HepG2 (cell line): ENCODE measurements around the gene IKZF3. TPM values are rescaled to one million over a fixed set of nuclear protein-coding genes. Genes with fewer than 3 reads are reported as not detected.
A peak's percentile ranks its signal among the peaks of the same experiment; 100 is the strongest.

Experiments used
- GLMP ChIP-seq: sonication (generic); formaldehyde crosslinking; IDR thresholded peaks from 2 replicates; pipeline ENCODE4 v1.9.0; 2021; ENCODE audit warnings: missing genetic modification reagents, mild to moderate bottlenecking, borderline replicate concordance
- HCFC1 ChIP-seq: fragments of 150-350 bp; IDR thresholded peaks from 2 replicates; pipeline ENCODE4 v1.6.1; 2014; ENCODE audit warnings: low read depth, low read length
- HOXA7 ChIP-seq: sonication (generic); formaldehyde crosslinking; IDR thresholded peaks from 2 replicates; pipeline ENCODE4 v1.8.1; 2022; ENCODE audit warnings: mild to moderate bottlenecking, missing genetic modification reagents, moderate library complexity
- MED13 ChIP-seq: sonication (generic); formaldehyde crosslinking; IDR thresholded peaks from 2 replicates; pipeline ENCODE4 v1.5.0; 2020; ENCODE audit warnings: missing genetic modification reagents
- MXI1 ChIP-seq: IDR thresholded peaks from 3 replicates; pipeline ENCODE4 v1.6.1; 2012; ENCODE audit warnings: low read depth, low read length, inconsistent platforms, borderline replicate concordance
- NFE2L1 ChIP-seq: sonication (generic); formaldehyde crosslinking; IDR thresholded peaks from 2 replicates; pipeline ENCODE4 v1.4.0; 2020; ENCODE audit warnings: missing genetic modification reagents, mild to moderate bottlenecking, borderline replicate concordance
- NR2F1 ChIP-seq, 2 experiments: fragments of 450-650 bp in 1 of 2; formaldehyde crosslinking in 1 of 2; IDR thresholded peaks; 2 replicates each; pipeline versions ENCODE4 v1.5.0 to v1.6.1; 2016 to 2020; ENCODE audit warnings: mild to moderate bottlenecking in 1 of 2, missing compliant biosample characterization in 1 of 2, missing genetic modification reagents in 1 of 2, moderate library complexity in 1 of 2
- NRL ChIP-seq: sonication (generic); formaldehyde crosslinking; IDR thresholded peaks from 2 replicates; pipeline ENCODE4 v1.5.0; 2020; ENCODE audit warnings: missing genetic modification reagents, mild to moderate bottlenecking, moderate library complexity, borderline replicate concordance
- RFX3 ChIP-seq: IDR thresholded peaks from 2 replicates; pipeline ENCODE4 v1.6.1; 2016; ENCODE audit warnings: missing biosample characterization, missing genetic modification reagents
- SCMH1 ChIP-seq: sonication (generic); formaldehyde crosslinking; IDR thresholded peaks from 2 replicates; pipeline ENCODE4 v1.9.0; 2021; ENCODE audit warnings: missing genetic modification reagents, mild to moderate bottlenecking, borderline replicate concordance
- SIX4 ChIP-seq: sonication (generic); formaldehyde crosslinking; IDR thresholded peaks from 2 replicates; pipeline ENCODE4 v1.4.0; 2020; ENCODE audit warnings: missing genetic modification reagents
- THYN1 ChIP-seq: sonication (generic); formaldehyde crosslinking; IDR thresholded peaks from 2 replicates; pipeline ENCODE4 v1.8.1; 2023; ENCODE audit warnings: low read depth, mild to moderate bottlenecking, moderate library complexity, missing genetic modification reagents, borderline replicate concordance
- ZBTB33 ChIP-seq: sonication (generic); formaldehyde crosslinking; IDR thresholded peaks from 2 replicates; pipeline ENCODE4 v1.4.0; 2020; ENCODE audit warnings: missing genetic modification reagents
- ZNF3 ChIP-seq: IDR thresholded peaks from 2 replicates; pipeline ENCODE4 v1.7.0; 2017; ENCODE audit warnings: inconsistent platforms
- ZNF574 ChIP-seq: sonication (generic); formaldehyde crosslinking; IDR thresholded peaks from 2 replicates; pipeline ENCODE4 v1.4.0; 2020; ENCODE audit warnings: missing genetic modification reagents
- polyA plus RNA-seq, 8 experiments: library from polyadenylated mRNA; depleted of rRNA in 3 of 8; stranded (reverse) in 7 of 8; unstranded in 1 of 8; fragments of >200 nt; fragmentation: Illumina TruSeq in 4 of 8; extraction: Trizol in 4 of 8; gene quantifications; 2 replicates each; pipeline versions ENCODE4 v1.2.1 to v1.2.3, GENCODE V29; 2011 to 2016; ENCODE audit warnings: low read depth in 4 of 8, missing spikeins in 1 of 8, mixed read lengths in 1 of 8; ENCODE audit not compliant: insufficient read depth in 1 of 8
- total RNA-seq, 5 experiments: library from RNA; depleted of rRNA; stranded (reverse); fragments of >200 nt; fragmentation: Illumina TruSeq; extraction: Trizol; gene quantifications; 2 replicates each; pipeline ENCODE4 v1.2.3, GENCODE V29; 2016; ENCODE audit warnings: low read depth in 1 of 5
- TF ChIP-seq, protein P1 (sequence below): sonication (generic); formaldehyde crosslinking; IDR thresholded peaks from 2 replicates; pipeline ENCODE4 v1.8.1; 2023; ENCODE audit warnings: missing genetic modification reagents, mild to moderate bottlenecking, borderline replicate concordance
- TF ChIP-seq, protein P2 (sequence below): sonication (generic); formaldehyde crosslinking; IDR thresholded peaks from 2 replicates; pipeline ENCODE4 v1.9.0; 2022; ENCODE audit warnings: low read depth, missing genetic modification reagents
- TF ChIP-seq, protein P3 (sequence below): sonication (generic); formaldehyde crosslinking; IDR thresholded peaks from 2 replicates; pipeline ENCODE4 v1.9.0; 2021; ENCODE audit warnings: missing genetic modification reagents, borderline replicate concordance

Gene IKZF3
- total and polyA plus RNA-seq, 2 of the 13 experiments (the other 11 are each of a cell fraction or from before 2014, with no cell fraction given), result not detected

DNA sequence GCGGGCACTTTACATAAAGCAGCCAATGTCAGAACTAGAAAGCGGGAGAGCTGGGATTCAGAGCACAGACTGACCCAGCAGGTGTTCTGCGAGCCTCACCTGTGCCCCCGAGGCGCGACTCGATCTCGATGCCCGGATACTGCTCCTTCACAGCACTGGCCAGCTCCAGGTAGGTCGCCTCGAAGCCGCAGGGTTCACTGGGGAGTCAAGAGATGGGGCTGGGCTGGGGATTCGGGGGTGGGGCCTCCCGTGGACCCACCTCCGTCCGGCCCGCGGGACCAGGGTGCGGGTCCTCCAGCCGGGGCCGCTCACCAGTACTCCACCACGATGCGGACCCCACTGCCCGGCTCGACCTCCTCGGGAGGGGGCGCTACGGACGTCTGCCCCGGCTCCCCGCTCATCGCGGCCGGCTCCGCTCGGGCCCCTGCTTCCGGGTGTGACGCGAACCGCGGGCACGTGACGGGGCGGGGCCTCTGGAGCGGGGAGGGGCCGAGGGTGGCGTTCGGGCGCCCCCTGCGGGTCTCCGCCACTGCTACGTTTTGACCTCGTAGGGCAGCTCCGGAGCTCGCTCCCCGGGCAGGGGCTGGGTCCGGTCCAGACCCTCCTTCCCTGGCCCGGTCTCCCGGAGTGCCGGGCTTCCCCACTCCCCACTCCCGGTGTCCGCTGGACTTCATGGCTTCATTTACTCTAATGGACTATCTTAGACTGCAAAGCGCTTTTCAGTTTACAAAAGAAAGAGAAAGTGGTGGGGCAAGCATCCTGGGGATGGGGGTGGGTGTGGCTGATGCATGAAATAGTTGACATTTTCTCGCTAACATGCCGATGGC is 133.8 kb downstream of the IKZF3 start, which contains the start of gene MIEN1 (continued):
- TF ChIP-seq, protein P1, sequence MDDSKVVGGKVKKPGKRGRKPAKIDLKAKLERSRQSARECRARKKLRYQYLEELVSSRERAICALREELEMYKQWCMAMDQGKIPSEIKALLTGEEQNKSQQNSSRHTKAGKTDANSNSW, result no peak
- TF ChIP-seq HCFC1, result peak; percentile 47; the same call in 1 of the 2 replicates
- TF ChIP-seq HOXA7 (CRISPR knock-in tag), result no peak
- TF ChIP-seq NR2F1 (CRISPR knock-in tag; IDR thresholded peaks at IDR 0.05), result peak; percentile 68 to 93; a peak in 3 of 4 replicates
- peak; percentile 86 for TF ChIP-seq NRL (CRISPR knock-in tag)
- TF ChIP-seq ZNF574 (CRISPR knock-in tag), result peak; percentile 97
- TF ChIP-seq RFX3 (CRISPR knock-in tag), result no peak
- TF ChIP-seq MXI1, result peak; percentile 85; the same call in 2 of the 3 replicates
- peak; percentile 48; the same call in 1 of the 2 replicates for TF ChIP-seq ZBTB33 (CRISPR knock-in tag)
- TF ChIP-seq MED13 (CRISPR knock-in tag), result peak; percentile 61; the same call in 1 of the 2 replicates
- TF ChIP-seq, protein P2, sequence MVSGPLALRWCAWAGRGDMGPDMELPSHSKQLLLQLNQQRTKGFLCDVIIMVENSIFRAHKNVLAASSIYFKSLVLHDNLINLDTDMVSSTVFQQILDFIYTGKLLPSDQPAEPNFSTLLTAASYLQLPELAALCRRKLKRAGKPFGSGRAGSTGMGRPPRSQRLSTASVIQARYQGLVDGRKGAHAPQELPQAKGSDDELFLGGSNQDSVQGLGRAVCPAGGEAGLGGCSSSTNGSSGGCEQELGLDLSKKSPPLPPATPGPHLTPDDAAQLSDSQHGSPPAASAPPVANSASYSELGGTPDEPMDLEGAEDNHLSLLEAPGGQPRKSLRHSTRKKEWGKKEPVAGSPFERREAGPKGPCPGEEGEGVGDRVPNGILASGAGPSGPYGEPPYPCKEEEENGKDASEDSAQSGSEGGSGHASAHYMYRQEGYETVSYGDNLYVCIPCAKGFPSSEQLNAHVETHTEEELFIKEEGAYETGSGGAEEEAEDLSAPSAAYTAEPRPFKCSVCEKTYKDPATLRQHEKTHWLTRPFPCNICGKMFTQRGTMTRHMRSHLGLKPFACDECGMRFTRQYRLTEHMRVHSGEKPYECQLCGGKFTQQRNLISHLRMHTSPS, result 0 out of 2 replicates have a peak, but pooled peaks have one; percentile 43
- no peak for TF ChIP-seq SCMH1 (CRISPR knock-in tag)
- no peak; the same call in 1 of the 2 replicates for TF ChIP-seq SIX4 (CRISPR knock-in tag)
- TF ChIP-seq NFE2L1 (CRISPR knock-in tag), result no peak
- peak; percentile 64; the same call in 1 of the 2 replicates for TF ChIP-seq ZNF3
- TF ChIP-seq, protein P3, sequence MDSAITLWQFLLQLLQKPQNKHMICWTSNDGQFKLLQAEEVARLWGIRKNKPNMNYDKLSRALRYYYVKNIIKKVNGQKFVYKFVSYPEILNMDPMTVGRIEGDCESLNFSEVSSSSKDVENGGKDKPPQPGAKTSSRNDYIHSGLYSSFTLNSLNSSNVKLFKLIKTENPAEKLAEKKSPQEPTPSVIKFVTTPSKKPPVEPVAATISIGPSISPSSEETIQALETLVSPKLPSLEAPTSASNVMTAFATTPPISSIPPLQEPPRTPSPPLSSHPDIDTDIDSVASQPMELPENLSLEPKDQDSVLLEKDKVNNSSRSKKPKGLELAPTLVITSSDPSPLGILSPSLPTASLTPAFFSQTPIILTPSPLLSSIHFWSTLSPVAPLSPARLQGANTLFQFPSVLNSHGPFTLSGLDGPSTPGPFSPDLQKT (CRISPR knock-in tag), result no peak
- TF ChIP-seq GLMP (CRISPR knock-in tag), result no peak
- peak; percentile 89; the same call in 1 of the 2 replicates for TF ChIP-seq THYN1 (CRISPR knock-in tag)
